AG09309 (cell line): ENCODE data around the gene SPRED2.

Experiments used
- DNase-seq: peaks from one replicate; pipeline ENCODE4 v3.0.0-alpha.2; 2010; ENCODE audit warnings: low read depth
- H3K4me3 ChIP-seq: 2 replicates; pipeline ENCODE4 v1.5.1; 2011; ENCODE audit warnings: mild to moderate bottlenecking, low read depth, low read length, moderate library complexity; ENCODE audit not compliant: control insufficient read depth
- TF ChIP-seq, protein P1 (sequence below): IDR thresholded peaks from 2 replicates; pipeline ENCODE4 v1.5.1; 2011; ENCODE audit warnings: mild to moderate bottlenecking, low read depth, low read length, inconsistent platforms; ENCODE audit not compliant: insufficient read depth, control insufficient read depth; ENCODE audit errors: missing control alignments

Gene SPRED2

DNA sequence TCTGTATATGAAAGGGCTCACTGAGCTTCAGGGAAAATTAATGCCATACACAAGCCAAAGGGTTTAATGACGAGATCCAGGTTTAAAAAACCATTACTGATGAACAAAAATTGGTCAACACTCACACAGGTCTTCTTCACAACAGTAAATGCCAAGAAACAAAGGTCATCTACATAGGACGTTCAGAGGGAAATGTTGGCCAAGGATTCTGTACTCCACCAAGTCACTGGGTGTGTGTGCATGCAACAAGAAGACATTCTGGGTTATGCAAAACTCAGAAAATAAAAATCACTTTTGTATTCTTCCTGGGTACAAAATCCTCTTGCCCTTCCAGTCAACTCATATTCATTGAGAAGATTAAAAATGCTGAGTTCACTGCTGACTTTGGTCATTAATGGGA, 126.5 kb downstream of the SPRED2 start:
- TF ChIP-seq, protein P1, sequence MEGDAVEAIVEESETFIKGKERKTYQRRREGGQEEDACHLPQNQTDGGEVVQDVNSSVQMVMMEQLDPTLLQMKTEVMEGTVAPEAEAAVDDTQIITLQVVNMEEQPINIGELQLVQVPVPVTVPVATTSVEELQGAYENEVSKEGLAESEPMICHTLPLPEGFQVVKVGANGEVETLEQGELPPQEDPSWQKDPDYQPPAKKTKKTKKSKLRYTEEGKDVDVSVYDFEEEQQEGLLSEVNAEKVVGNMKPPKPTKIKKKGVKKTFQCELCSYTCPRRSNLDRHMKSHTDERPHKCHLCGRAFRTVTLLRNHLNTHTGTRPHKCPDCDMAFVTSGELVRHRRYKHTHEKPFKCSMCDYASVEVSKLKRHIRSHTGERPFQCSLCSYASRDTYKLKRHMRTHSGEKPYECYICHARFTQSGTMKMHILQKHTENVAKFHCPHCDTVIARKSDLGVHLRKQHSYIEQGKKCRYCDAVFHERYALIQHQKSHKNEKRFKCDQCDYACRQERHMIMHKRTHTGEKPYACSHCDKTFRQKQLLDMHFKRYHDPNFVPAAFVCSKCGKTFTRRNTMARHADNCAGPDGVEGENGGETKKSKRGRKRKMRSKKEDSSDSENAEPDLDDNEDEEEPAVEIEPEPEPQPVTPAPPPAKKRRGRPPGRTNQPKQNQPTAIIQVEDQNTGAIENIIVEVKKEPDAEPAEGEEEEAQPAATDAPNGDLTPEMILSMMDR: no peak
- DNase-seq: no peak
- H3K4me3 ChIP-seq: no peak overlapping the region

DNA sequence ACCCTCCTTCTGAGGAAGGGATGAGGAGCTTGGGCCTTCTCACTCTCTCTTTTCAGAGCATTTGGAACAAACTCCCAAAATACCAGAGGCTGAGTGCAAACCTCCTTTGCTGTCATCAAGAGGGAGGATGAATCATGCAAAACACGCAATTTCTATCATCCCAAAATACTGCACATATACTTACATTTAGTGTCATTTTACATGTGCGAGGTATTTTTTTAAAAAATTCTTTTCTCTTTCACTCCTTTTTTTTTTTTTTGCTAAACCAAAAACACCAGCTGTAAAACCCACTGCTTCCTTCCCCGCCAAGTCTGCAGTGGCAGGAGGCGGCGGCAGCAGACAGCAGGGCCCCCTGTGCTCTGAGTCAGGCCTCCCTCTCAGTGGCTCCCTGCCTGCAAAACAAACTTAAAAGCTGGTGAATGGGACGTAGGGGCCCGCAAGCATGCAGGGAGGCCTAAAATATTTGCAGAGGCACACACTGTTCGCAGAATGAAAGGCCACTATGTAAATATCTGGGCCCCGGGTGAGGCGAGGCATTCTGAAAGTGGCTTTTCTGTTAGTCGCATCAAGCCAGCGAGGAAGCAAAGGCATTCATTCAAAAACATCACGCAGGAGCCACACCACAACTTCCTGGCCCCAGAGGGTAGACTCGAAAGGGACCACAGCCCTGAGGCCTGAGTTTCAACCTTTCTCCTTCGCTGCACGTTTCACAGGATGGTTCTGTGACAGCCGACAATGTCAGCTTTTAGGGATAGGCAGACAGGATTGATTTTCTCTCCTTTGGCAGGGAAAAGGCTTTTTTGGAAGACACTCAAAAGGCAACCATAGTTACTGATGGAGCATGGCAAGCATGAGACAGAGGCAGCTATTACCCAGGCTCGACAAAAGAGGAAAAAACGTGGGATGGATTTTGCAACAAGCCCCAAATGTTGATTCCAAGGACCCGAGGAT, 131.4 kb downstream of the SPRED2 start:
- TF ChIP-seq, protein P1: no peak
- peak; percentile 80 for DNase-seq
- H3K4me3 ChIP-seq: peak overlapping the region; percentile 4; the same call in 1 of the 2 replicates

DNA sequence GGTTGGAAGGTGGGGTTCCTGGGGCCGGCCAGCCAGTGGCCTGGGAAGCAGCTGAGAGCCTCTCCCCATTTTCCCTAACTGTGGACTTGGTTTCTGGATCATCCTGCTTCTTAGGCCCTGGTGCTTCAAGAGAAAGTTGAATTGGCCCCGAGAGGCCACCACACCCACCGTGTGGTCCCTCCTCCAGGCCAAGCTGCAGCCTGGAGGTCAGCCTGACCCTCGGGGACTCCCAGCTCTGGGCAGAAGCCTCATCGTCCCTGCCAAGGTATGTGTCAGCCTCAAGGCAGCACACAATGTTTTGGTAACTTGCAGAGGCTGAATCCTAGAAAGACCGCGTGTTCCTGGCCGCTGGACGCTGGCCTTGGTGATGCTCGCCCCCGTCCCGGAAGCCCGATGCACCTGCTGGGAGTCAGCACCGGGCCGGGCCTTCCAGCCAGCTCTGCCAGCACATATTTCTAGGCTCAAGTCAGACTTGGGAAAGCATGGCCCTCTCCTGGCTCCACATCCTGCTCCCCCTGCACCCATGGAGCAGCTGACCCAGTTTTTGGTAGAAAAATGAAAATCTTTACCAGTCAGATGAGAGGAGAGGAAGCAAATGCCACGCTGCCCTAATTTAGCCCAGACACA, 132.2 kb downstream of the SPRED2 start:
- H3K4me3 ChIP-seq: no peak overlapping the region
- no peak for DNase-seq
- TF ChIP-seq, protein P1: no peak

DNA sequence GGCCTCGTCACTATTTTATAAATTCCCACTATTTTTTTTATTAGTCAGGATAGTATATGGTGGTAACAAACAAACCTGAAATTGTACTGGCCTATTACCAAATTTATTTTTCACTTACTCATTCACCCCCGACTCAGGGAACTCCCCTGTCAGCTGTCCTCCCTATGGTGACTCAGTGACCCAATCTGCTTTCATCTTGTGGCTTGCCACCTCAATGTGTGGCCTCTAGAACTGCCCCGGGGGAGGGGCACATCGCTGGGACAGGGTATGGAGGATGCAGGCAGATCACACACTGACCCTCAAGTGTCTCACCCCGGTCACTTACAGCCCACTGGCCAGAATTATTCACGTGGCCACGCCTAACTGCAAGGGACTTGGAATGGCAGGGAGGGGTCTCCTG, 133.2 kb downstream of the SPRED2 start:
- DNase-seq: no peak
- H3K4me3 ChIP-seq: no peak overlapping the region
- TF ChIP-seq, protein P1: no peak

DNA sequence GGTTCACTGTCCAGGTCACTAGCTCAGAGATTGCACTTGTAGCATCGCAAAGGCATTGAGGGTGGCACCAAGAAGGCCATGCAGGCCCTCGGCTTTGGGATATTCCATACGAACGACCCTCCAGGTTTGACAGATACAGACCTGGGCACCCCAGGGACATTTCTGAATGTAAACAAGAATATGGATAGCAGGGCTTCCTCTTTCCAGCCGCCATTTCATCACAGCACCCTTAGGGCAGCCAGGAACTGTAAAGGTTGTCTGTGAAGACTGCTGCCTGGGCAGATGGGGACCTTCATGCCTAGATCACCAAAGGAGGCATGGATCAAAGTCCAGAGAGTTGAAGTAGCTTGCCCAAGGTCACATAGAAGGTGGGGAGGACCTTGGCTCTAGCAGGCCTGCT, 134.3 kb downstream of the SPRED2 start:
- no peak overlapping the region for H3K4me3 ChIP-seq
- TF ChIP-seq, protein P1: no peak
- DNase-seq: no peak

DNA sequence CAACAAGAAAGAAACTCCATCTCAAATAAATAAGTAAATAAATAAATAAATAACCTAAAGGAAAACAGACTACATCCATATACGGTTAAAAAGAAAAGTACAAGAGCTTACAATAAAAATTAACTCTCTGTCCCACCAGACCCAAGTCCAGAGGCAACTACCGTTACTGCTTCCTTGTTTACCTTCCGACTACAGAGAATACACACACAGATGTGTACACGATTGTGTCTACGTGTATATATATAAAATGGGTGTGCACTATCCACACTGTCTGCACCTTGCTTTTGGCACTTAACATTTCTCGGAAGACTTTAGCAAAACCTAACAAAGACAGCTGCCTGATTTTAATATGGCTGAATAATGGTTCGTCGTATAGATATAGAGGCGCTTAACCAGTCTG, 134.9 kb downstream of the SPRED2 start:
- H3K4me3 ChIP-seq: no peak overlapping the region
- TF ChIP-seq, protein P1: no peak
- DNase-seq: no peak
